HFFc6 (cell line): ENCODE data around the gene KCNQ1. TPM values are rescaled to one million over a fixed set of nuclear protein-coding genes. Genes with fewer than 3 reads are reported as not detected.

Source experiments
- DNase-seq: peaks from one replicate; pipeline ENCODE4 v3.0.0-alpha.2; 2018
- H3K27ac Mint-ChIP-seq: 2 replicates; pipeline ENCODE4 v1.8.0; 2020; ENCODE audit warnings: mild to moderate bottlenecking, mixed read lengths
- H3K27me3 Mint-ChIP-seq: 2 replicates; pipeline ENCODE4 v1.8.0; 2021; ENCODE audit warnings: mild to moderate bottlenecking, moderate library complexity, mixed read lengths; ENCODE audit not compliant: insufficient read depth
- H3K36me3 Mint-ChIP-seq: 2 replicates; pipeline ENCODE4 v1.8.0; 2021; ENCODE audit warnings: low read depth, mixed read lengths
- H3K4me1 Mint-ChIP-seq: 2 replicates; pipeline ENCODE4 v1.8.0; 2020; ENCODE audit warnings: low read depth, mixed read lengths
- H3K4me3 Mint-ChIP-seq: 2 replicates; pipeline ENCODE4 v1.8.0; 2020; ENCODE audit warnings: mild to moderate bottlenecking, moderate library complexity, mixed read lengths
- H3K9me3 Mint-ChIP-seq: 2 replicates; pipeline ENCODE4 v1.8.0; 2020; ENCODE audit warnings: mild to moderate bottlenecking, mixed read lengths
- CTCF ChIP-seq: fragments of 200-600 bp; sonication (generic); IDR thresholded peaks from 2 replicates; pipeline ENCODE4 v1.5.0; 2021; ENCODE audit warnings: antibody characterized with exemption, mild to moderate bottlenecking
- total RNA-seq, 6 experiments: library from RNA; stranded (reverse); fragmentation: NEBNext Ultra II Directional; extraction: Animal tissue kit (Norgen Biotek cat#: 25700); gene quantifications; 2 replicates in 1 of 6; 3 replicates in 5 of 6; pipeline ENCODE4 v1.2.3, GENCODE V29; 2021

Gene KCNQ1
- total RNA-seq, 6 experiments from 2014 or later: not detected

- H3K36me3 Mint-ChIP-seq: no peaks in the 10 kb centered on the region
- no peak for DNase-seq
- H3K4me1 Mint-ChIP-seq: no peaks in the 10 kb centered on the region
- no peak for TF ChIP-seq CTCF
- 0 out of 2 replicates have a peak, but pooled peaks cover 4% of the 10 kb centered on the region for H3K9me3 Mint-ChIP-seq
- no peak overlapping the region for H3K27ac Mint-ChIP-seq
- H3K4me3 Mint-ChIP-seq: no peak overlapping the region
- peaks cover 14% of the 10 kb centered on the region for H3K27me3 Mint-ChIP-seq
These were observed 26.4 kb downstream of the KCNQ1 start for GRCh38 chr11:2471048-2471803.

GRCh38 chr11:2471804-2472096 lies 26.9 kb downstream of the KCNQ1 start:
- Mint-ChIP-seq H3K4me3 (no peak overlapping the region), H3K9me3 (0 out of 2 replicates have a peak, but pooled peaks cover 4% of the 10 kb centered on the region), H3K4me1 (no peaks in the 10 kb centered on the region), H3K36me3 (no peaks in the 10 kb centered on the region), H3K27me3 (peaks cover 14% of the 10 kb centered on the region), H3K27ac (no peak overlapping the region)
- TF ChIP-seq CTCF: no peak
- DNase-seq: no peak

GRCh38 chr11:2472428-2473186 lies 27.8 kb downstream of the KCNQ1 start:
- H3K27me3 Mint-ChIP-seq: peaks cover 17% of the 10 kb centered on the region
- TF ChIP-seq CTCF: no peak

GRCh38 chr11:2473361-2474058 lies 28.7 kb downstream of the KCNQ1 start:
- peaks cover 11% of the 10 kb centered on the region for H3K9me3 Mint-ChIP-seq
- DNase-seq: no peak
- H3K36me3 Mint-ChIP-seq: no peaks in the 10 kb centered on the region
- H3K27me3 Mint-ChIP-seq: peaks cover 13% of the 10 kb centered on the region
- H3K4me3 Mint-ChIP-seq: no peak overlapping the region
- no peak for TF ChIP-seq CTCF
- no peaks in the 10 kb centered on the region for H3K4me1 Mint-ChIP-seq
- H3K27ac Mint-ChIP-seq: no peak overlapping the region

More at GRCh38 chr11:2472428-2473186, 27.8 kb downstream of the KCNQ1 start:
- DNase-seq: no peak
- Mint-ChIP-seq H3K36me3 (no peaks in the 10 kb centered on the region), H3K9me3 (0 out of 2 replicates have a peak, but pooled peaks cover 4% of the 10 kb centered on the region), H3K4me3 (no peak overlapping the region), H3K27ac (no peak overlapping the region), H3K4me1 (no peaks in the 10 kb centered on the region)

GRCh38 chr11:2474059-2474901 lies 29.5 kb downstream of the KCNQ1 start:
- Mint-ChIP-seq H3K9me3 (peaks cover 19% of the 10 kb centered on the region), H3K27me3 (peaks cover 10% of the 10 kb centered on the region), H3K4me3 (no peak overlapping the region), H3K27ac (no peak overlapping the region), H3K4me1 (no peaks in the 10 kb centered on the region), H3K36me3 (no peaks in the 10 kb centered on the region)
- no peak for TF ChIP-seq CTCF
- no peak for DNase-seq
